KMS-11 (cell line): ENCODE measurements around the gene ZNF599.

Source experiments
- H2AFZ ChIP-seq: fragments of 200-600 bp; sonication (generic); 2 replicates; pipeline ENCODE4 v1.6.1; 2016; ENCODE audit warnings: antibody characterized with exemption, mixed run types, low read depth
- H3K27ac ChIP-seq: fragments of 200-600 bp; sonication (generic); 2 replicates; pipeline ENCODE4 v1.6.1; 2016; ENCODE audit warnings: mild to moderate bottlenecking, mixed run types
- H3K27me3 ChIP-seq: fragments of 200-600 bp; sonication (generic); 2 replicates; pipeline ENCODE4 v1.6.1; 2017; ENCODE audit warnings: mild to moderate bottlenecking, low read depth, mixed run types, moderate library complexity; ENCODE audit not compliant: insufficient read depth
- H3K36me3 ChIP-seq: fragments of 200-600 bp; sonication (generic); 2 replicates; pipeline ENCODE4 v1.6.1; 2017; ENCODE audit warnings: mild to moderate bottlenecking, mixed run types; ENCODE audit not compliant: insufficient read depth
- H3K4me1 ChIP-seq: fragments of 200-600 bp; sonication (generic); 2 replicates; pipeline ENCODE4 v1.6.1; 2016; ENCODE audit warnings: mild to moderate bottlenecking, low read depth, mixed run types; ENCODE audit not compliant: poor library complexity, severe bottlenecking
- H3K4me2 ChIP-seq: fragments of 200-600 bp; sonication (generic); 2 replicates; pipeline ENCODE4 v1.7.0; 2016; ENCODE audit warnings: mild to moderate bottlenecking, mixed run types
- H3K4me3 ChIP-seq: fragments of 200-600 bp; sonication (generic); IDR thresholded peaks from 2 replicates; pipeline ENCODE4 v1.6.1; 2017; ENCODE audit warnings: low read depth, low read length, mixed read lengths; ENCODE audit not compliant: insufficient read depth
- H3K79me2 ChIP-seq: fragments of 200-600 bp; sonication (generic); 2 replicates; pipeline ENCODE4 v1.6.1; 2016; ENCODE audit warnings: low read depth, mixed run types; ENCODE audit not compliant: insufficient read depth
- H3K9ac ChIP-seq: fragments of 200-600 bp; sonication (generic); 2 replicates; pipeline ENCODE4 v1.6.1; 2016; ENCODE audit warnings: mild to moderate bottlenecking, mixed run types
- H4K20me1 ChIP-seq: fragments of 200-600 bp; sonication (generic); 2 replicates; pipeline ENCODE4 v1.6.1; 2016; ENCODE audit warnings: mild to moderate bottlenecking, mixed run types; ENCODE audit not compliant: insufficient read depth
- TF ChIP-seq, protein P1 (sequence below): fragments of 200-600 bp; sonication (generic); conservative IDR thresholded peaks from 2 replicates; pipeline ENCODE4 v1.6.1; 2017; ENCODE audit warnings: low read depth, mild to moderate bottlenecking, antibody characterized with exemption, low read length, moderate library complexity, mixed read lengths

The ZNF599 gene

DNA sequence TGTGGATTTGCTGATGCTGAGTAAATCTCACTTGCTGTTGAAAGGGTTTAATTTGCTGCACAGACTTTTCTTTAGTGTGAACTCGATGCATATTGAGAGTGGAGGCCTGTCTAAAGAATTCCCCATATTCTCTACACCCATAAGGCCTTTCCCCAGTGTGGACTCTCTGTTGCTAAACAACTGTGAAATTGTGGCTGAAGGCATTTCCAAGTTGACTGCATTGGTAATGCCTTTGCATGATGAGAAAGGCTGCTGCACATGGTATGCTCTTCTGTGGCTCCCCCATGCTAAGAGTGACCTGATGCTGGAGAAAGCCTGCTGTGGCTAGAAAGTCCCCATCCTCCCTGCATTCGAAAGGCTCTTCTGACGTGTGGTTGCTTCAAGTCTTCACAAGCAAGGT is 6.6 kb upstream of the ZNF599 start:
- Histone ChIP-seq H2AFZ (no peak overlapping the region), H3K4me1 (no peaks in the 10 kb centered on the region), H3K4me3 (no peak overlapping the region), H3K27ac (no peak overlapping the region), H3K27me3 (no peaks in the 10 kb centered on the region), H4K20me1 (no peaks in the 10 kb centered on the region), H3K9ac (no peak overlapping the region), H3K79me2 (no peaks in the 10 kb centered on the region), H3K4me2 (no peak overlapping the region), H3K36me3 (no peaks in the 10 kb centered on the region)
- TF ChIP-seq, protein P1, sequence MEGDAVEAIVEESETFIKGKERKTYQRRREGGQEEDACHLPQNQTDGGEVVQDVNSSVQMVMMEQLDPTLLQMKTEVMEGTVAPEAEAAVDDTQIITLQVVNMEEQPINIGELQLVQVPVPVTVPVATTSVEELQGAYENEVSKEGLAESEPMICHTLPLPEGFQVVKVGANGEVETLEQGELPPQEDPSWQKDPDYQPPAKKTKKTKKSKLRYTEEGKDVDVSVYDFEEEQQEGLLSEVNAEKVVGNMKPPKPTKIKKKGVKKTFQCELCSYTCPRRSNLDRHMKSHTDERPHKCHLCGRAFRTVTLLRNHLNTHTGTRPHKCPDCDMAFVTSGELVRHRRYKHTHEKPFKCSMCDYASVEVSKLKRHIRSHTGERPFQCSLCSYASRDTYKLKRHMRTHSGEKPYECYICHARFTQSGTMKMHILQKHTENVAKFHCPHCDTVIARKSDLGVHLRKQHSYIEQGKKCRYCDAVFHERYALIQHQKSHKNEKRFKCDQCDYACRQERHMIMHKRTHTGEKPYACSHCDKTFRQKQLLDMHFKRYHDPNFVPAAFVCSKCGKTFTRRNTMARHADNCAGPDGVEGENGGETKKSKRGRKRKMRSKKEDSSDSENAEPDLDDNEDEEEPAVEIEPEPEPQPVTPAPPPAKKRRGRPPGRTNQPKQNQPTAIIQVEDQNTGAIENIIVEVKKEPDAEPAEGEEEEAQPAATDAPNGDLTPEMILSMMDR, result no peak

DNA sequence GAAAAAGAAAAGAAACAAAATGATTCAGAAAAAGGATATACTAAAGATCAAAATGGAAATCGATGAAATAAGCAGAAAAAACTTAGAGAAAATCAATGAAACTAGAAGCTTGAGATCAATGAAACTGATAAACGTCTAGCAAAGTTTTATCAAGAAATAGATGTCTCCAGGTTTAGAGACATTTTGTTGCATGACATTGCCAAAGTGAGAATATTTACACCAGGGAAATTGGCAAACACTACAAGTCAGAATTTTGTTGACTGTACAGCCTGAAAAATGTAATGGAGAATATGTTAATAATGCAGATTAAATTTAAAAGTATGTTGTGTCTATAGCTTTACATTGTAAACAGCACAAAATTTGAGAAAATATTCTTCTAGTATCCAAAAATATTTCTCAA is 5.3 kb upstream of the ZNF599 start:
- Histone ChIP-seq H4K20me1 (no peaks in the 10 kb centered on the region), H3K36me3 (no peaks in the 10 kb centered on the region), H3K79me2 (no peaks in the 10 kb centered on the region), H3K9ac (no peak overlapping the region), H3K27ac (no peak overlapping the region), H3K27me3 (no peaks in the 10 kb centered on the region), H3K4me3 (no peak overlapping the region), H2AFZ (no peak overlapping the region), H3K4me2 (no peak overlapping the region), H3K4me1 (no peaks in the 10 kb centered on the region)
- TF ChIP-seq, protein P1, result no peak

DNA sequence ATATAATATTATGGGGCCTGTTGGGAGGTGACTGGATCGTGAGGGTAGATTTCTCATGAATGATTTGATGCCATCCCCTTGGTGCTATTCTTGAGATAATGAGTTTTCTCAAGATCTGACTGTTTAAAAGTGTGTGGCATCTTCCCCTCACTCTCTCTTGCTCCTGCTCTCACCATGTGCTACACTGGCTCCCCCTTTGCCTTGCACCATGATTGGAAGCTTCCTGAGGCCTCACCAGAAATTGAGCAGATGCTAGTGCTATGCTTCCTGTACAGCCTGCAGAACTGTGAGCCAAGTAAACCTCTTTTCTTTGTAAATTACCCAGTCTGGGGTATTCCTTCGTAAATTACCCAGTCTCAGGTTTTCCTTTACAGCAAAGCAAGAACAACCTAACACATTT is 1.8 kb upstream of the ZNF599 start:
- Histone ChIP-seq H3K27ac (no peak overlapping the region), H3K4me1 (no peaks in the 10 kb centered on the region), H3K9ac (no peak overlapping the region), H3K79me2 (no peaks in the 10 kb centered on the region), H2AFZ (no peak overlapping the region), H3K4me2 (no peak overlapping the region), H3K36me3 (no peaks in the 10 kb centered on the region), H3K4me3 (no peak overlapping the region), H3K27me3 (no peaks in the 10 kb centered on the region), H4K20me1 (no peaks in the 10 kb centered on the region)
- TF ChIP-seq, protein P1, result no peak

DNA sequence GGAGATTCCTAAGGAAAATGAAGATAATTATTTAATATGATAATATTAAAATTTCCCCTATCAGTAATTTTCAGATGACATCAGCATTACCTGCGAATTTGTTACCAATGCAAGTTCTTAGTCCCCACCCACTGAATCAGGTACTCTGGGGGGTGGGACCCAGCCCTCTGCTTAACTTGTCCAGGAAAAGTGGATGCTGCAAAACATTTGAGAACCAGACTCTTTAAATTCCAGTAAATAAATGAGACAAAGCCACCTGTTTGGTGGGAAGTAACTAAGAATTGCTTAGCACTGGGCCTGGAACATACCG is 495 bp upstream of the ZNF599 start:
- Histone ChIP-seq H4K20me1 (no peaks in the 10 kb centered on the region), H3K4me2 (peak overlapping the region; percentile 46), H3K9ac (no peak overlapping the region), H3K27ac (no peak overlapping the region), H2AFZ (peak overlapping the region; percentile 86), H3K79me2 (no peaks in the 10 kb centered on the region), H3K4me1 (no peaks in the 10 kb centered on the region), H3K27me3 (no peaks in the 10 kb centered on the region), H3K36me3 (no peaks in the 10 kb centered on the region), H3K4me3 (no peak overlapping the region)
- TF ChIP-seq, protein P1, result no peak

DNA sequence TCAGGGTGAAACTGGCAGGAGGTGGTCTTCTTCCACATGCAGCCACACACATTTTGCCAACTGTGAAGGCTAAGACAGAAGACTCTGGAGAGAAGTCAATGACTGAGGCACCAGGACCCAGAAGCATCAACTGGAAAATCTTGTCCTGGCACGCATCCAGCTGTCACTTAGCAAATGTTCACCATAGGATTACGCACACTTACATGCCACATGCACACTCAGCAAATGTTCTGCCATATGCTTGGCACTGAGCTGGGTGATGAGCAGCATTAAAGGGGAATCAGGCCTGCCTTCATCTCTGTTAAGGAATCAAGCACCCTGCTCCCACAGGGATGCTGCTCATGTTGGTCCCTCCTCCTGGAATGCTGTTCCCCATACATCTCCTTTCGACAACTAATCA is 5.1 kb downstream of the ZNF599 start:
- Histone ChIP-seq H3K27ac (no peak overlapping the region), H4K20me1 (no peaks in the 10 kb centered on the region), H3K4me3 (no peak overlapping the region), H3K36me3 (no peaks in the 10 kb centered on the region), H3K27me3 (no peaks in the 10 kb centered on the region), H3K4me1 (no peaks in the 10 kb centered on the region), H3K79me2 (no peaks in the 10 kb centered on the region), H3K4me2 (no peak overlapping the region), H3K9ac (no peak overlapping the region), H2AFZ (no peak overlapping the region)
- TF ChIP-seq, protein P1, result no peak
